Measurements from ENCODE around the gene GRIK4. TPM values are rescaled to one million over a fixed set of nuclear protein-coding genes. Genes with fewer than 3 reads are reported as not detected.

GRIK4 gene
- total and polyA plus RNA-seq, 2 experiments from 2014 or later, result not detected

- Histone ChIP-seq H3F3A (ENCODE audit: insufficient read depth) (peaks cover 6% of the 10 kb centered on the region; the same call in 1 of the 2 replicates), H3K4me2 (ENCODE audit: unreplicated experiment) (no peak overlapping the region), H3K9me2 (ENCODE audit: insufficient read depth) (no peaks in the 10 kb centered on the region), H3K27me3 (replicated peaks; ENCODE audit: insufficient read depth) (peaks cover 7% of the 10 kb centered on the region; the same call in 1 of the 2 replicates), H2AFZ (peak overlapping the region; percentile 39; the same call in 1 of the 2 replicates), H4K20me1 (ENCODE audit: insufficient read depth) (no peaks in the 10 kb centered on the region), H3K36me3 (ENCODE audit: low read depth) (no peaks in the 10 kb centered on the region), H3K79me2 (ENCODE audit: insufficient read depth) (no peaks in the 10 kb centered on the region), H3K4me3 (no peak overlapping the region), H3K9ac (peak overlapping the region; percentile 37; the same call in 1 of the 2 replicates), H3K27ac (no peak overlapping the region), H3K4me1 (ENCODE audit: insufficient read depth) (peaks cover 7% of the 10 kb centered on the region), H3K9me3 (ENCODE audit: low read depth) (no peaks in the 10 kb centered on the region)
- in situ Hi-C loops (cut with MboI), result no loop called here
- DNase-seq, result peak; percentile 22
- TF ChIP-seq EZH2phosphoT487 (IDR thresholded peaks at IDR 0.05; ENCODE audit: insufficient read depth, low read depth) (no peak), EZH2 (IDR thresholded peaks at IDR 0.05; ENCODE audit: insufficient read depth, poor library complexity, severe bottlenecking) (no peak)
- WGBS, 2 experiments (ENCODE audit: low coverage in 1 of 2, low lambda C conversion rate in 2 of 2, missing lambda C conversion rate in 2 of 2), result 41 to 50% methylated on average over 10 of the region's 10 CpGs
Measured at GRCh38 chr11:120715239-120715638, 203.7 kb downstream of the GRIK4 start.

- Histone ChIP-seq H3K4me2 (ENCODE audit: unreplicated experiment) (no peak overlapping the region), H3K4me1 (ENCODE audit: insufficient read depth) (no peaks in the 10 kb centered on the region), H3K27ac (no peak overlapping the region), H3K9me2 (ENCODE audit: insufficient read depth) (no peaks in the 10 kb centered on the region), H3K9ac (no peak overlapping the region), H3K4me3 (no peak overlapping the region), H3K9me3 (ENCODE audit: low read depth) (no peaks in the 10 kb centered on the region), H2AFZ (no peak overlapping the region), H3K79me2 (ENCODE audit: insufficient read depth) (no peaks in the 10 kb centered on the region), H3K27me3 (replicated peaks; ENCODE audit: insufficient read depth) (peaks cover 10% of the 10 kb centered on the region; the same call in 1 of the 2 replicates), H3F3A (ENCODE audit: insufficient read depth) (no peaks in the 10 kb centered on the region), H3K36me3 (ENCODE audit: low read depth) (no peaks in the 10 kb centered on the region), H4K20me1 (ENCODE audit: insufficient read depth) (no peaks in the 10 kb centered on the region)
- WGBS, 2 experiments (ENCODE audit: low coverage in 1 of 2, low lambda C conversion rate in 2 of 2, missing lambda C conversion rate in 2 of 2), result 74 to 77% methylated on average over 11 of the region's 11 CpGs
- no peak for TF ChIP-seq EZH2phosphoT487 (IDR thresholded peaks at IDR 0.05; ENCODE audit: insufficient read depth, low read depth)
- in situ Hi-C loops (cut with MboI), result no loop called here
- no peak for DNase-seq
Measured at GRCh38 chr11:120717042-120717441, 205.5 kb downstream of the GRIK4 start.

- Histone ChIP-seq H3K79me2 (ENCODE audit: insufficient read depth) (no peaks in the 10 kb centered on the region), H3K9me3 (ENCODE audit: low read depth) (no peaks in the 10 kb centered on the region), H3K36me3 (ENCODE audit: low read depth) (no peaks in the 10 kb centered on the region), H3K27ac (no peak overlapping the region), H2AFZ (no peak overlapping the region), H3K4me3 (no peak overlapping the region), H3K9ac (no peak overlapping the region), H3F3A (ENCODE audit: insufficient read depth) (no peaks in the 10 kb centered on the region), H3K4me1 (ENCODE audit: insufficient read depth) (no peaks in the 10 kb centered on the region), H4K20me1 (ENCODE audit: insufficient read depth) (no peaks in the 10 kb centered on the region), H3K4me2 (ENCODE audit: unreplicated experiment) (no peak overlapping the region), H3K9me2 (ENCODE audit: insufficient read depth) (no peaks in the 10 kb centered on the region), H3K27me3 (replicated peaks; ENCODE audit: insufficient read depth) (peaks cover 10% of the 10 kb centered on the region; the same call in 1 of the 2 replicates)
- in situ Hi-C loops (cut with MboI), result no loop called here
- WGBS, 2 experiments (ENCODE audit: low coverage in 1 of 2, low lambda C conversion rate in 2 of 2, missing lambda C conversion rate in 2 of 2), result 56 to 73% methylated on average over 6 of the region's 6 CpGs
- no peak for TF ChIP-seq EZH2phosphoT487 (IDR thresholded peaks at IDR 0.05; ENCODE audit: insufficient read depth, low read depth)
- TF ChIP-seq EZH2 (IDR thresholded peaks at IDR 0.05; ENCODE audit: insufficient read depth, poor library complexity, severe bottlenecking), result no peak
- no peak for DNase-seq
Measured at GRCh38 chr11:120717623-120718022, 206.1 kb downstream of the GRIK4 start.

GRCh38 chr11:120718171-120718570 lies 206.6 kb downstream of the GRIK4 start:
- H3K4me1 ChIP-seq (ENCODE audit: insufficient read depth), result no peaks in the 10 kb centered on the region
- H3K9ac ChIP-seq, result no peak overlapping the region
- no peaks in the 10 kb centered on the region for H3K9me3 ChIP-seq (ENCODE audit: low read depth)
- TF ChIP-seq EZH2phosphoT487 (IDR thresholded peaks at IDR 0.05; ENCODE audit: insufficient read depth, low read depth), result no peak
- TF ChIP-seq EZH2 (IDR thresholded peaks at IDR 0.05; ENCODE audit: insufficient read depth, poor library complexity, severe bottlenecking), result no peak
- no peaks in the 10 kb centered on the region for H4K20me1 ChIP-seq (ENCODE audit: insufficient read depth)
- no peaks in the 10 kb centered on the region for H3K79me2 ChIP-seq (ENCODE audit: insufficient read depth)
- H3K36me3 ChIP-seq (ENCODE audit: low read depth), result no peaks in the 10 kb centered on the region
- H3F3A ChIP-seq (ENCODE audit: insufficient read depth), result no peaks in the 10 kb centered on the region
- no peak overlapping the region for H2AFZ ChIP-seq
- 54% methylated on average over 8 of the region's 8 CpGs for WGBS, 2 experiments (ENCODE audit: low coverage in 1 of 2, low lambda C conversion rate in 2 of 2, missing lambda C conversion rate in 2 of 2)
- H3K4me3 ChIP-seq, result no peak overlapping the region
- H3K27ac ChIP-seq, result no peak overlapping the region
- no peak overlapping the region for H3K4me2 ChIP-seq (ENCODE audit: unreplicated experiment)
- peaks cover 10% of the 10 kb centered on the region; the same call in 1 of the 2 replicates for H3K27me3 ChIP-seq (replicated peaks; ENCODE audit: insufficient read depth)
- in situ Hi-C loops (cut with MboI), result no loop called here
- DNase-seq, result no peak
- no peaks in the 10 kb centered on the region for H3K9me2 ChIP-seq (ENCODE audit: insufficient read depth)

- Histone ChIP-seq H3K27ac (no peak overlapping the region), H3K4me3 (no peak overlapping the region), H3K36me3 (ENCODE audit: low read depth) (no peaks in the 10 kb centered on the region), H3F3A (ENCODE audit: insufficient read depth) (no peaks in the 10 kb centered on the region), H3K9me3 (ENCODE audit: low read depth) (no peaks in the 10 kb centered on the region), H4K20me1 (ENCODE audit: insufficient read depth) (no peaks in the 10 kb centered on the region), H2AFZ (no peak overlapping the region), H3K79me2 (ENCODE audit: insufficient read depth) (no peaks in the 10 kb centered on the region), H3K4me1 (ENCODE audit: insufficient read depth) (no peaks in the 10 kb centered on the region), H3K9me2 (ENCODE audit: insufficient read depth) (no peaks in the 10 kb centered on the region), H3K27me3 (replicated peaks; ENCODE audit: insufficient read depth) (peaks cover 15% of the 10 kb centered on the region; the same call in 1 of the 2 replicates), H3K9ac (no peak overlapping the region), H3K4me2 (ENCODE audit: unreplicated experiment) (no peak overlapping the region)
- TF ChIP-seq EZH2 (IDR thresholded peaks at IDR 0.05; ENCODE audit: insufficient read depth, poor library complexity, severe bottlenecking) (no peak), EZH2phosphoT487 (IDR thresholded peaks at IDR 0.05; ENCODE audit: insufficient read depth, low read depth) (no peak)
- in situ Hi-C loops (cut with MboI), result no loop called here
- WGBS, 2 experiments (ENCODE audit: low coverage in 1 of 2, low lambda C conversion rate in 2 of 2, missing lambda C conversion rate in 2 of 2), result 70 to 81% methylated on average over 3 of the region's 3 CpGs
- peak; percentile 40 for DNase-seq
Measured at GRCh38 chr11:120719348-120719747, 207.8 kb downstream of the GRIK4 start.
